HL-60 (cell line): Measurements from ENCODE around the gene WDR70.

Experiments
- CTCF ChIP-seq: IDR thresholded peaks from one replicate; pipeline ENCODE4 v1.5.1; 2011; ENCODE audit warnings: low read length, control low read depth, inconsistent platforms; ENCODE audit not compliant: insufficient read depth
- GABPA ChIP-seq: IDR thresholded peaks from 2 replicates; pipeline ENCODE4 v1.6.1; 2012; ENCODE audit warnings: low read depth
- POLR2AphosphoS5 ChIP-seq: IDR thresholded peaks from 2 replicates; pipeline ENCODE4 v1.6.1; 2012; ENCODE audit warnings: low read depth
- REST ChIP-seq: IDR thresholded peaks from 2 replicates; pipeline ENCODE4 v1.6.1; 2012; ENCODE audit warnings: low read depth; ENCODE audit not compliant: insufficient replicate concordance

DNA sequence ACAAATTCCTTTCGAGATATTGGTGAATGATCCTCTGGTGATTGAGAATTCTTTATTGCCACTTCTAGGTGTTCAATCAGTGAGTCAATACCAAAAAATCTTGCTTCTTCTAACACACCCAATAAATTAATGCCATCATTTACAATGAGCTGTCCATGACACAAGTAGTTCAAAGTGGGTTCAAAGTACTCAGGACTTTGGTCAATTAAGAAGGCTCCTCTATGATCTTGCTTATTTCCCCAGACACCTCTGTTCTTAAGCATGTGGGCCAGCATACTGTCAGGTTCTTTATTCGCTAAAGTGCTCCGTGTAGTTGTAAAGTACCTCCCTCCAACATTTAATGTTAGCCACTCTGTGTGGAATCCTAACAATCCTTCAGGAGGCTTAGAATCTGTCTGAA, 127.1 kb downstream of the WDR70 start:
- TF ChIP-seq CTCF (no peak), GABPA (no peak), POLR2AphosphoS5 (no peak), REST (no peak)
